Measurements from ENCODE around the gene MOB3B.

Gene MOB3B

DNA sequence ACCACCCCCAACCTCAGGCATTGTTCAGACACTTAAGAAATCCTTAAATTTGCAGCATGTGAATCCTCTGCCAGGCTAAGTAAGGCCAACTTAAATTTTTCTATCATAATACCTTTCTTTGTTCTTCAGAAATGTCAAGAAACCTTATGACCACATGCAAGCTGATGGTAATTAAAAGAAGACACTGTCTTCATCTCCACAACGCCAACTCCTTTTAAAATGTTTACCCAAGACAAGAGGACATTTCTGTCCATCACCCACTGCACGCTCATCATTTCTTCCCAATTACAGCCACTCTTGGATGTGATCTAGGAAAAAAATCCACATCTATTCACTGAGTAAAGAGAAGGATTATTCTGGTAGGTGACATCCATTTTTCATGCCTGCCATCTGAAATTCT is 11.6 kb downstream of the MOB3B start:
- TF ChIP-seq SIN3A (IDR thresholded peaks at IDR 0.05; ENCODE audit: borderline replicate concordance, insufficient read depth, low read length) = no peak
- no peak for TF ChIP-seq POLR2AphosphoS5 (IDR thresholded peaks at IDR 0.05; ENCODE audit: low read depth, low read length)
- TF ChIP-seq, protein P1, sequence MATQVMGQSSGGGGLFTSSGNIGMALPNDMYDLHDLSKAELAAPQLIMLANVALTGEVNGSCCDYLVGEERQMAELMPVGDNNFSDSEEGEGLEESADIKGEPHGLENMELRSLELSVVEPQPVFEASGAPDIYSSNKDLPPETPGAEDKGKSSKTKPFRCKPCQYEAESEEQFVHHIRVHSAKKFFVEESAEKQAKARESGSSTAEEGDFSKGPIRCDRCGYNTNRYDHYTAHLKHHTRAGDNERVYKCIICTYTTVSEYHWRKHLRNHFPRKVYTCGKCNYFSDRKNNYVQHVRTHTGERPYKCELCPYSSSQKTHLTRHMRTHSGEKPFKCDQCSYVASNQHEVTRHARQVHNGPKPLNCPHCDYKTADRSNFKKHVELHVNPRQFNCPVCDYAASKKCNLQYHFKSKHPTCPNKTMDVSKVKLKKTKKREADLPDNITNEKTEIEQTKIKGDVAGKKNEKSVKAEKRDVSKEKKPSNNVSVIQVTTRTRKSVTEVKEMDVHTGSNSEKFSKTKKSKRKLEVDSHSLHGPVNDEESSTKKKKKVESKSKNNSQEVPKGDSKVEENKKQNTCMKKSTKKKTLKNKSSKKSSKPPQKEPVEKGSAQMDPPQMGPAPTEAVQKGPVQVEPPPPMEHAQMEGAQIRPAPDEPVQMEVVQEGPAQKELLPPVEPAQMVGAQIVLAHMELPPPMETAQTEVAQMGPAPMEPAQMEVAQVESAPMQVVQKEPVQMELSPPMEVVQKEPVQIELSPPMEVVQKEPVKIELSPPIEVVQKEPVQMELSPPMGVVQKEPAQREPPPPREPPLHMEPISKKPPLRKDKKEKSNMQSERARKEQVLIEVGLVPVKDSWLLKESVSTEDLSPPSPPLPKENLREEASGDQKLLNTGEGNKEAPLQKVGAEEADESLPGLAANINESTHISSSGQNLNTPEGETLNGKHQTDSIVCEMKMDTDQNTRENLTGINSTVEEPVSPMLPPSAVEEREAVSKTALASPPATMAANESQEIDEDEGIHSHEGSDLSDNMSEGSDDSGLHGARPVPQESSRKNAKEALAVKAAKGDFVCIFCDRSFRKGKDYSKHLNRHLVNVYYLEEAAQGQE (IDR thresholded peaks at IDR 0.05; ENCODE audit: insufficient read depth in 1 of 2, low read depth in 2 of 2, low read length in 2 of 2) = no peak
- TF ChIP-seq FOXP2 (optimal IDR thresholded peaks at IDR 0.05; ENCODE audit: borderline replicate concordance, extremely low read depth, extremely low read length, insufficient read depth) = no peak
- no peak for TF ChIP-seq TAF1 (IDR thresholded peaks at IDR 0.05; ENCODE audit: borderline replicate concordance, insufficient read depth, low read length)

DNA sequence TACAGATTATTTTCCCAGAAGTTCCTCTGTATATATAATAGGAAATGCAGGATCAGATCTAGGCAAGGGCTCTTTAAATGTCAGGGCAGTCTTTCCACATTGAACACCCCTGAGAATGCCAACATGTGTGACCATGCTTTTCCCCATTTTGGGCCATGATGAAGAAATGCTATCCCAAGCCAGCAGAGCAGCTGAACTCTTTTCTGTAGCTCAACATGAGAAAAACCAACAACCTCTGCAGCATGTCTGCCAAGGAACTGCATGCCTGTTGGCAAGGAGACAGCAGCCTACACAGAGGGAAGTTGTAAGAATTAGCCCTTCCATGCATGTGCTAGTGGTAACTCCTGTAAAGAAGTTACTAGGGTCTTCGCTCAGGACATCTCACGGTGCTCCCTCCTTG is 15.1 kb downstream of the MOB3B start:
- TF ChIP-seq POLR2AphosphoS5 (IDR thresholded peaks at IDR 0.05; ENCODE audit: low read depth, low read length) (no peak), FOXP2 (optimal IDR thresholded peaks at IDR 0.05; ENCODE audit: borderline replicate concordance, extremely low read depth, extremely low read length, insufficient read depth) (no peak)

DNA sequence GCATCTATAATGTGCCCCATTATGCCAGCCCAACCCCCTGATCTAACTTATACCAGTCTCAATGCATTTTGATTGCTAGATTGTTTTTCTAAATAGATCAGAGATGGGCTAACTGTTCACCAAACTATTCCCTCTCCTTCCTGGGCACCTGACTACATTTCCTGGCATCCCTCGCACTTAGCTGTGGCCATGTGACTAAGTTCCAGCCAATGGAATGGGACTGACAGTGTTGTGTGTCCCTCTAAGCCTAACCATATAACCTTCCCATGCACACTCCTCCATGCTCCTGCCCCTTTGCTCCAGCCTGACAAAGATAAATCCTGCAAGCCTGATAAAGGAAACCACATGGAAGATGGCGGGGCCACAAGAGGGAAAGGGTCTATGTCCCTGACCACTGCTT is 17.8 kb downstream of the MOB3B start:
- TF ChIP-seq FOXP2 (optimal IDR thresholded peaks at IDR 0.05; ENCODE audit: borderline replicate concordance, extremely low read depth, extremely low read length, insufficient read depth) (no peak), TAF1 (IDR thresholded peaks at IDR 0.05; ENCODE audit: borderline replicate concordance, insufficient read depth, low read length) (no peak), POLR2AphosphoS5 (IDR thresholded peaks at IDR 0.05; ENCODE audit: low read depth, low read length) (no peak), SIN3A (IDR thresholded peaks at IDR 0.05; ENCODE audit: borderline replicate concordance, insufficient read depth, low read length) (no peak)
- TF ChIP-seq, protein P1 (IDR thresholded peaks at IDR 0.05; ENCODE audit: insufficient read depth in 1 of 2, low read depth in 2 of 2, low read length in 2 of 2) = no peak

DNA sequence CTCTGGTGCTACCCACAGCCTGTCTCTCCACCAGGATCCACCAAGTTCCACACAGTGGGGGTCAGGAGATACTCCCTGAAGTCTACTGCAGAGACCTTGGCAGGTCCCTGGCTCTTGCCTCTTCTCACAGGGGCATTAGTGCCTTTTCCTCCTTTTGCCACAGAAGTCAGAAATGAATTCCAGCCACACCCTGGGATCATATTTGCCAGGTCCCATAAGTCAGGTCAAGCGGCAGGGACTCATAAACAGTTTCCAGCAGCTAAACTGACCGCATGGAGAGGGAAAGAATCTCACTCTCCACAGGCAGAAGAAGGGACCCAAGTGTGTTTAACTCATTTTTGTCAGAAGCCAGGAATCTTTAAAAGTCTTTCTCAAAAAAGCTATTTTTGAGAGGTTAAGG is 18.8 kb downstream of the MOB3B start:
- TF ChIP-seq, protein P1 (IDR thresholded peaks at IDR 0.05; ENCODE audit: insufficient read depth in 1 of 2, low read depth in 2 of 2, low read length in 2 of 2) = no peak
- TF ChIP-seq FOXP2 (optimal IDR thresholded peaks at IDR 0.05; ENCODE audit: borderline replicate concordance, extremely low read depth, extremely low read length, insufficient read depth) (no peak), TAF1 (IDR thresholded peaks at IDR 0.05; ENCODE audit: borderline replicate concordance, insufficient read depth, low read length) (no peak), SIN3A (IDR thresholded peaks at IDR 0.05; ENCODE audit: borderline replicate concordance, insufficient read depth, low read length) (no peak), POLR2AphosphoS5 (IDR thresholded peaks at IDR 0.05; ENCODE audit: low read depth, low read length) (no peak)

DNA sequence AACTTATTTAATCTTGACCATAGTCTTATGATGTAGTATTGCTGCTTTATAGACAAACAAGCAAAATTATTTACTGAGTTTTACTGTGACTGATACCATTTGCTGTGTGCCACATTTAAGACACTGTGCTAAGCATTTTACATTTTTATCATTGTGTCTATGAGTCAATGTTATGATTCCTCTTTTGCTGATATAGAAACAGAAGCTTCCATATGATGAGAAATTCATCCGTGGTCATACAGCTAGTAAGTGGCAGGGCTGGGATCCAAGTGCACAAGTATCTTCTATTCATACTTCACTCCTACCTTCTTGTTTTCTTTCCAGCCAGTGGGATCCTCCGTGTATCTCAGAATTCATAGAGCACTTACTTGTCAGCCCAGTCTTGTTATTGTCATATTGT is 22.6 kb downstream of the MOB3B start:
- no peak for TF ChIP-seq TAF1 (IDR thresholded peaks at IDR 0.05; ENCODE audit: borderline replicate concordance, insufficient read depth, low read length)
- TF ChIP-seq SIN3A (IDR thresholded peaks at IDR 0.05; ENCODE audit: borderline replicate concordance, insufficient read depth, low read length) = no peak
- no peak for TF ChIP-seq FOXP2 (optimal IDR thresholded peaks at IDR 0.05; ENCODE audit: borderline replicate concordance, extremely low read depth, extremely low read length, insufficient read depth)
- TF ChIP-seq, protein P1 (IDR thresholded peaks at IDR 0.05; ENCODE audit: insufficient read depth in 1 of 2, low read depth in 2 of 2, low read length in 2 of 2) = no peak
- TF ChIP-seq POLR2AphosphoS5 (IDR thresholded peaks at IDR 0.05; ENCODE audit: low read depth, low read length) = no peak

Measured in PFSK-1 (cell line).